Gastroesophageal sphincter (tissue), 4 donors: ENCODE results near the gene NAGPA. TPM values are rescaled to one million over a fixed set of nuclear protein-coding genes. Genes with fewer than 3 reads are reported as not detected.
A peak's percentile ranks its signal among the peaks of the same experiment; 100 is the strongest.

Source experiments
- ATAC-seq: fragments of 150-250 bp; one replicate; pipeline ENCODE4 v1.9.1; 2016; ENCODE audit warnings: mild to moderate bottlenecking, moderate library complexity
- H3K27ac ChIP-seq, 4 donors: fragments of 200-600 bp; sonication (generic) in 3 of 4; 1 replicate in 3 of 4; 2 replicates in 1 of 4; pipeline ENCODE4 v1.5.1; 2016 to 2019
- H3K27me3 ChIP-seq: fragments of 200-600 bp; sonication (generic); one replicate; pipeline ENCODE4 v1.5.1; 2019
- H3K36me3 ChIP-seq, 2 donors: fragments of 200-600 bp; sonication (generic); one replicate each; pipeline ENCODE4 v1.5.1; 2019; ENCODE audit warnings: control low read depth in 1 of 2
- H3K4me1 ChIP-seq, 3 donors: fragments of 200-600 bp; sonication (generic); 1 replicate in 2 of 3; 2 replicates in 1 of 3; pipeline ENCODE4 v1.5.1; 2016 to 2019; ENCODE audit warnings: control low read depth in 2 of 3
- H3K4me3 ChIP-seq, 2 donors: fragments of 200-600 bp; sonication (generic); one replicate each; pipeline ENCODE4 v1.5.1; 2019; ENCODE audit warnings: mild to moderate bottlenecking in 1 of 2, moderate library complexity in 1 of 2
- H3K9me3 ChIP-seq, 3 donors: fragments of 200-600 bp; sonication (generic); one replicate each; pipeline ENCODE4 v1.5.1; 2017 to 2019; ENCODE audit warnings: control low read depth in 2 of 3
- CTCF ChIP-seq, 4 experiments: fragments of 200-600 bp in 2 of 4; fragments of 450-650 bp in 2 of 4; sonication (generic) in 1 of 4; IDR thresholded peaks; one replicate each; pipeline ENCODE4 v1.5.1; 2017 to 2019; ENCODE audit warnings: antibody characterized with exemption in 4 of 4, mild to moderate bottlenecking in 2 of 4, moderate library complexity in 2 of 4
- EP300 ChIP-seq: sonication (generic); formaldehyde crosslinking; IDR thresholded peaks from one replicate; pipeline ENCODE4 v1.6.1; 2017; ENCODE audit warnings: antibody characterized with exemption, mild to moderate bottlenecking
- POLR2A ChIP-seq, 2 donors: fragments of 450-650 bp; IDR thresholded peaks; one replicate each; pipeline ENCODE4 v1.6.1; 2017; ENCODE audit warnings: antibody characterized with exemption in 2 of 2, mild to moderate bottlenecking in 2 of 2, moderate library complexity in 1 of 2
- POLR2AphosphoS5 ChIP-seq: sonication (generic); formaldehyde crosslinking; IDR thresholded peaks from one replicate; pipeline ENCODE4 v1.6.1; 2017; ENCODE audit warnings: antibody characterized with exemption
- WGBS, 2 donors: methylation state at CpG; one replicate each; pipeline ENCODE4 v1.1.5; 2018; ENCODE audit warnings: low coverage in 1 of 2; 5-methylcytosine and 5-hydroxymethylcytosine counted together
- total RNA-seq, 4 donors: library from RNA; depleted of rRNA; stranded (reverse); fragments of >200 nt; gene quantifications; one replicate each; pipeline ENCODE4 v1.1.0, GENCODE V29; 2016

NAGPA gene
- total RNA-seq, 4 donors from 2014 or later, result 17.8 to 37.8 (median 27.7) TPM

GRCh38 chr16:5071341-5071680 lies 37.6 kb upstream of the NAGPA start:
- Histone ChIP-seq H3K9me3 (no peaks in the 10 kb centered on the region), H3K4me3 (peak overlapping the region; percentile 53 to 64), H3K27ac (peak overlapping the region; percentile 62 to 85 (median 80)), H3K4me1 (peaks cover 0 to 22% (median 10%) of the 10 kb centered on the region in 3 donors), H3K27me3 (no peaks in the 10 kb centered on the region), H3K36me3 (peaks cover 0 to 31% of the 10 kb centered on the region in 2 donors)
- 55 to 62% methylated on average over 7 of the region's 7 CpGs for WGBS, 2 donors
- no peak for TF ChIP-seq POLR2A (IDR thresholded peaks at IDR 0.05)
- TF ChIP-seq EP300, result no peak
- TF ChIP-seq POLR2AphosphoS5, result no peak
- TF ChIP-seq CTCF (IDR thresholded peaks at IDR 0.05), result no peak
- no peak for ATAC-seq

DNA sequence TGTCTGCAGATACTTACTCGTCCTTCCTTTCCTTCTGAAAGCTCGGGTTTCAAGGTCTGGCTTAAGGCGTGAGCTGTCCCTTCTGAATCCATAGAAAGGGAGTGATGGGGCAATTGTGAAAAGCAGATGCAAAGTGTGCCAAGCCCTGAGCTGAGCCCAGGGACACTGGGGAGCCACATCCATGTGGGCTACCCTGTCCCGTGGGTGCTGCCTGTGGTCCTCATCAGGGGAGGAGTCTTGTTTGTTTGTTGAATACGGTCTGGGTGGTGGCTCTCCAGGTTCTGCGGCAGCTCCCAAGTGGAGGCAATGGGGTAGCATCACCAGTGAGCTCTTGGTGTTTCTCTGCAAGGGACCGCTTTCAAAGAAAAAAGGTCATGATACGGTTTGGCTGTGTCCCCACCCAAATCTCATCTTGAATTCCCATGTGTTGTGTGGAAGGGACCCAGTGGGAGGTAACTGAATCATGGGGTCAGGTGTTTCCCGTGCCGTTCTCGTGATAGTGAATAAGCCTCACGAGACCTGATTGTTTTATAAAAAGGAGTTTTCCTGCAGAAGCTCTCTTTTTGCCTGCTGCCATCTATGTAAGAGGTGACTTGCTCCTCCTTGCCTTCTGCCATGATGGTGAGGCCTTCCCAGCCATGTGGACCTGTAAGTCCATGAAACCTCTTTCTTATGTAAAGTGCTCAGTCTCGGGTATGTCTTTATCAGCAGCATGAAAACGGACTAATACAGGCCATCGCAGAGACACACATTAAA lies 36.9 kb upstream of the NAGPA start:
- peaks cover 0 to 24% of the 10 kb centered on the region in 2 donors for H3K36me3 ChIP-seq
- H3K4me1 ChIP-seq, result peaks cover 0 to 22% (median 10%) of the 10 kb centered on the region in 3 donors
- TF ChIP-seq EP300 (no peak), POLR2A (IDR thresholded peaks at IDR 0.05) (no peak), POLR2AphosphoS5 (no peak)
- no peak for ATAC-seq
- H3K4me3 ChIP-seq, result no peak overlapping the region
- peak overlapping the region; percentile 62 to 85 (median 80) for H3K27ac ChIP-seq
- no peaks in the 10 kb centered on the region for H3K27me3 ChIP-seq
- no peaks in the 10 kb centered on the region for H3K9me3 ChIP-seq
- WGBS, 2 donors, result 77 to 88% methylated on average over 6 to 10 of the region's 15 CpGs

GRCh38 chr16:5069854-5070253 lies 36.1 kb upstream of the NAGPA start:
- ATAC-seq, result no peak
- peaks cover 0 to 16% of the 10 kb centered on the region in 2 donors for H3K36me3 ChIP-seq
- no peaks in the 10 kb centered on the region for H3K9me3 ChIP-seq
- 80% methylated on average over 2 of the region's 9 CpGs; no CpG with 5 or more reads in 1 of the 2 donors for WGBS, 2 donors
- no peak for TF ChIP-seq CTCF (IDR thresholded peaks at IDR 0.05)
- no peak for TF ChIP-seq EP300
- no peak for TF ChIP-seq POLR2A (IDR thresholded peaks at IDR 0.05)
- no peak for TF ChIP-seq POLR2AphosphoS5
- no peak overlapping the region for H3K4me3 ChIP-seq
- no peaks in the 10 kb centered on the region for H3K27me3 ChIP-seq
- no peak overlapping the region for H3K27ac ChIP-seq
- peaks cover 0 to 22% (median 10%) of the 10 kb centered on the region in 3 donors for H3K4me1 ChIP-seq

DNA sequence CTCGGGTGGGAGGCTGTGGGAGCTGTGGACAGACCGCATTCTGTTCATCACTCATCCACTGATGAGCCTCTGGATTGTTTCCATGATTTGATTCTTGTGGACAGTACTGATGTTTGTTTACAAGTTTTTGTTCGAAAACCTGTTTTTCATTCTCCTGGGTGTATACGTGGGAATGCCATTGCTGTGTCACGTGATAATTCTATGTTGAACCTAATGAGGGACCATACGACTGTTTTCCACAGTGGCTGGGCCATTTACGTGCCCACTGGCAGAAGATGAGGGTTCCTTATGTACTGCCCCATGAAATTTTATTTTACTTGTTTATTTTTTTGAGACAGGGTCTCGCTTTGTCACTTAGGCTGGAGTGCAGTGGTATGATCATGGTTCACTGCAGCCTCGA lies 35.3 kb upstream of the NAGPA start:
- H3K27ac ChIP-seq, result no peak overlapping the region
- peaks cover 0 to 22% (median 10%) of the 10 kb centered on the region in 3 donors for H3K4me1 ChIP-seq
- no peaks in the 10 kb centered on the region for H3K9me3 ChIP-seq
- TF ChIP-seq CTCF (IDR thresholded peaks at IDR 0.05), result no peak
- 92 to 98% methylated on average over 6 to 7 of the region's 9 CpGs for WGBS, 2 donors
- ATAC-seq, result no peak
- H3K4me3 ChIP-seq, result no peak overlapping the region
- no peaks in the 10 kb centered on the region for H3K27me3 ChIP-seq
- peaks cover 0 to 8% of the 10 kb centered on the region in 2 donors for H3K36me3 ChIP-seq

DNA sequence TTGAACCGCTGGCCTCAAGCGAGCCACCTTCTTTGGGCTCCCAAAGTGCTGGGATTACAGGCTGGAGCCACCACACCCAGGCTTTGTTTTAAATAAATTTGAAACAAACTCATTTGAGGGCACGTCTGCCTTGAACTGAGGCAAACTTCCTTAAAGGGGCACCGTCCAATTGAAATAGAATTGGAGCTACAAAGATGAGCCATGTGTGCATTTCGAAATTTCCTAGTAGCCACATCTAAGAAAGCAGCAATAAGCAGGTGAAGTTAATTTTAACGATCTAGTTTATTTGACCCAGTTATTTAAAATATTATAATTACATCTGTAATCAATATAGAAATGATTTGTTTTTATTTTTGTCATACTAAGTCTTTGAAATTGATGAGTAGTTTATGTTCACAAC lies 32.8 kb upstream of the NAGPA start:
- 60 to 64% methylated on average over 4 of the region's 6 CpGs for WGBS, 2 donors

More for the DNA sequence above, 32.8 kb upstream of the NAGPA start:
- Histone ChIP-seq H3K4me1 (peaks cover 0 to 9% (median 3%) of the 10 kb centered on the region in 3 donors), H3K27ac (no peak overlapping the region), H3K9me3 (no peaks in the 10 kb centered on the region), H3K4me3 (no peak overlapping the region), H3K27me3 (no peaks in the 10 kb centered on the region), H3K36me3 (no peaks in the 10 kb centered on the region)
- TF ChIP-seq CTCF (IDR thresholded peaks at IDR 0.05), result no peak
- no peak for TF ChIP-seq EP300
- no peak for TF ChIP-seq POLR2AphosphoS5
- no peak for TF ChIP-seq POLR2A (IDR thresholded peaks at IDR 0.05)
- ATAC-seq, result no peak
